ENCODE data around the gene PLRG1. TPM values are rescaled to one million over a fixed set of nuclear protein-coding genes. Genes with fewer than 3 reads are reported as not detected.

Gene PLRG1
- total RNA-seq, 4 donors from 2014 or later = 50.3 to 69.9 (median 63.5) TPM

DNA sequence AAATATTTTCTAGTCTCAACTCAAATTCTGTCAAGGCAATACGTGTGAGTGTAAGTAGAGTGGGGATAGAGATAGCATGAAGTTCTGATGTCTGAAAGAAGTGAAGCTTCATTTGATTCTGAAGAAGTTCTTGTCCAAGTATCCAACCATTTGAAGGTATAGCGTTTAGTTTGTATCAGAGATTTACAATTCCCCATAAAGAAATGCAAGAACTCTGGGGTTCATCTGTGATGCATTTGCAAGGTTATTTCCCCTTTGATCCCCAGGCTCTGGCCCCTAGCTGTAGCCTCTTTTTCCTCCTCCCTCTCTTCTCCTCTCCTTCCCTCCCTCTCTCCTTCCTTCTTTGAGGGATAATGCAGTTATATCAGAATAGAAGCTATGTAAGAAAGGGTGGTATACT, 32.5 kb upstream of the PLRG1 start:
- intact Hi-C loops (cut with DNase I) = no loop called here
- 65 to 74% methylated on average over 2 of the region's 2 CpGs for WGBS, 2 donors
- no peaks in the 10 kb centered on the region for H3K27me3 ChIP-seq
- TF ChIP-seq POLR2A (IDR thresholded peaks at IDR 0.05) = no peak
- TF ChIP-seq, protein P1, sequence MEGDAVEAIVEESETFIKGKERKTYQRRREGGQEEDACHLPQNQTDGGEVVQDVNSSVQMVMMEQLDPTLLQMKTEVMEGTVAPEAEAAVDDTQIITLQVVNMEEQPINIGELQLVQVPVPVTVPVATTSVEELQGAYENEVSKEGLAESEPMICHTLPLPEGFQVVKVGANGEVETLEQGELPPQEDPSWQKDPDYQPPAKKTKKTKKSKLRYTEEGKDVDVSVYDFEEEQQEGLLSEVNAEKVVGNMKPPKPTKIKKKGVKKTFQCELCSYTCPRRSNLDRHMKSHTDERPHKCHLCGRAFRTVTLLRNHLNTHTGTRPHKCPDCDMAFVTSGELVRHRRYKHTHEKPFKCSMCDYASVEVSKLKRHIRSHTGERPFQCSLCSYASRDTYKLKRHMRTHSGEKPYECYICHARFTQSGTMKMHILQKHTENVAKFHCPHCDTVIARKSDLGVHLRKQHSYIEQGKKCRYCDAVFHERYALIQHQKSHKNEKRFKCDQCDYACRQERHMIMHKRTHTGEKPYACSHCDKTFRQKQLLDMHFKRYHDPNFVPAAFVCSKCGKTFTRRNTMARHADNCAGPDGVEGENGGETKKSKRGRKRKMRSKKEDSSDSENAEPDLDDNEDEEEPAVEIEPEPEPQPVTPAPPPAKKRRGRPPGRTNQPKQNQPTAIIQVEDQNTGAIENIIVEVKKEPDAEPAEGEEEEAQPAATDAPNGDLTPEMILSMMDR (IDR thresholded peaks at IDR 0.05) = no peak
- no peak overlapping the region for H3K4me3 ChIP-seq (replicated peaks in 1 of 3)
- no peaks in the 10 kb centered on the region for H3K36me3 ChIP-seq
- no peaks in the 10 kb centered on the region for H3K9me3 ChIP-seq
- no peak overlapping the region for H3K27ac ChIP-seq
- DNase-seq = no peak
- H3K4me1 ChIP-seq = no peaks in the 10 kb centered on the region

DNA sequence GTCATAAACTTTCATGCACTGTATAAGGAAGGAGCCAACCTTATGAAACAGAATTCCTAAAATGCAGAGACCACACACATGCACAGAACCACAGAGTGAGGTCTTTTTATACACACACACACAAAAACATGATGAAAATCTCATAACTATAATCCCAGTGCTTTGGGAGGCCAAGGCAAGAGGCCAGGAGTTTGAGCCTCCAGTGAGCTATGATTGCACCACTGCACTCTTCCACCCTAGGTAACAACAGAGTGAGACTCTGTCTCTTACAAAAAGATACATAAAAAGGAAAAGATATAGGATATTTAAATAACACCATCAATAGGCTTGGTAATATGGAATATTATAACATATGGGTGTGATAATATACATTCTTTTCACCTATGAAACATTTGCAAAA, 29.7 kb upstream of the PLRG1 start:
- Histone ChIP-seq H3K4me3 (replicated peaks in 1 of 3) (no peak overlapping the region), H3K4me1 (no peaks in the 10 kb centered on the region), H3K9me3 (no peaks in the 10 kb centered on the region), H3K27me3 (no peaks in the 10 kb centered on the region), H3K27ac (no peak overlapping the region), H3K36me3 (no peaks in the 10 kb centered on the region)
- intact Hi-C loops (cut with DNase I) = no loop called here
- DNase-seq = no peak
- TF ChIP-seq POLR2A (IDR thresholded peaks at IDR 0.05) = no peak
- TF ChIP-seq, protein P1 (IDR thresholded peaks at IDR 0.05) = no peak

DNA sequence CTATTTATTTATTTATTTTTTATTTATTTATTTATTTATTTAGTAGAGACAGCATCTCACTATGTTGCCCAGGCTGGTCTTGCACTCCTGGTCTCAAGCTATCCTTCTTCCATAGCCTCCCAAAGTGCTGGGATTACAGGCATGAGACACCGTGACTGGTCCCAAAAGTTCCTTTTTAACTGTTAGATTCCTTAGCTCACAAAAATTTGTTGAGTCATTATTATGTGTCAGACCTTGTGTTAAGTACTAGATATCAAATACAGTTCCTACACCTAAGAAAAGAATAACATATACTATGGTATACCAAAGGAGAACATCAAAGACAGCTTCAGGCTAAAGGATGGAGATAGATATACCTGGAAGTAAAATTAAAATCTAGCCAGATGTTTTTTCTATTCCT, 28.7 kb upstream of the PLRG1 start:
- intact Hi-C loops (cut with DNase I) = no loop called here
- H3K9me3 ChIP-seq = no peaks in the 10 kb centered on the region
- no peak overlapping the region for H3K27ac ChIP-seq
- no peaks in the 10 kb centered on the region for H3K27me3 ChIP-seq
- H3K36me3 ChIP-seq = no peaks in the 10 kb centered on the region
- DNase-seq = no peak
- 82 to 85% methylated on average over 1 of the region's 1 CpG for WGBS, 2 donors
- TF ChIP-seq, protein P1 (IDR thresholded peaks at IDR 0.05) = no peak
- TF ChIP-seq POLR2A (IDR thresholded peaks at IDR 0.05) = no peak
- no peaks in the 10 kb centered on the region for H3K4me1 ChIP-seq
- H3K4me3 ChIP-seq (replicated peaks in 1 of 3) = no peak overlapping the region

DNA sequence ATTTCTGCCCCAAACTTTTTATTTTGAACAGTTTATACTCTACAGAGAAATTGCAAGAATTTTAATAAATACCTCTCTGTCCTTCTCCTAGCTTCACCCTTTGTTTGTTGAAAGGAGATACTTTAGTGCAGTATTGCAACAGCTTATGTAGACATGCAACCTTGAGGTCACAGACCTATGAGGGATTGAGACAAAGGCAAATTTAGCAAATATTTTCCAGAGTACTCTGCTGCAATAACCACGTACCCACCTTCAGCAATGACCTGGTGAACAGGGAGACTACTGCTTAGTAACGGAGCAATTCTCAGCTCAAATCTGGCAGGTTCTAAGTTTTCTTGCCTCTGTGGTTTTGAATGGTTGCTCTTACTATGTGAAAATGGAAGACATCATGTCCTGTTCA, 27.1 kb upstream of the PLRG1 start:
- no peak overlapping the region for H3K4me3 ChIP-seq (replicated peaks in 1 of 3)
- TF ChIP-seq POLR2A (IDR thresholded peaks at IDR 0.05) = no peak
- TF ChIP-seq, protein P1 (IDR thresholded peaks at IDR 0.05) = no peak
- H3K27me3 ChIP-seq = no peaks in the 10 kb centered on the region
- 82 to 84% methylated on average over 2 of the region's 2 CpGs for WGBS, 2 donors
- no peaks in the 10 kb centered on the region for H3K36me3 ChIP-seq
- no peak for DNase-seq
- intact Hi-C loops (cut with DNase I) = no loop called here
- H3K9me3 ChIP-seq = no peaks in the 10 kb centered on the region
- no peak overlapping the region for H3K27ac ChIP-seq
- H3K4me1 ChIP-seq = no peaks in the 10 kb centered on the region

DNA sequence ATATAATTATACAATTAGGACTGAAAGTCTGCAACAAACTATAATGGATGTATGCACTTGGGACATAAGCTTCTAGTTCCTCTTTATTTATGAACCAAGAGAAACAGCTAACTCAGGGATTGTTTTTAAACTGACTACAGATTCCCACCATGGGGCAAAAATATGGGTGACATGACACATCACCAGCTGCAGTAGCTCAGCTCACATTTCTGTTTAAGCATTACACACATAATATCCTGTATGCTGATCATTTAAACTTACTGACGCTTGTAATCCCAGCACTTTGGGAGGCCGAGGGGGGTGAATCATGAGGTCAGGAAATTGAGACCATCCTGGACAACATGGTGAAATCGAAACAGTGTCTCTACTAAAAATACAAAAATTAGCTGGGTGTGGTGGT, 24.1 kb upstream of the PLRG1 start:
- Histone ChIP-seq H3K4me3 (replicated peaks in 1 of 3) (no peak overlapping the region), H3K36me3 (no peaks in the 10 kb centered on the region), H3K4me1 (no peaks in the 10 kb centered on the region), H3K27me3 (no peaks in the 10 kb centered on the region), H3K27ac (no peak overlapping the region), H3K9me3 (no peaks in the 10 kb centered on the region)
- intact Hi-C loops (cut with DNase I) = no loop called here
- no peak for DNase-seq
- 80 to 87% methylated on average over 3 of the region's 3 CpGs for WGBS, 2 donors
- TF ChIP-seq POLR2A (IDR thresholded peaks at IDR 0.05) = no peak
- TF ChIP-seq, protein P1 (IDR thresholded peaks at IDR 0.05) = no peak

Measured in thyroid gland (tissue), 4 donors.